HepG2 (cell line): Measurements from ENCODE around the gene METTL27. TPM values are rescaled to one million over a fixed set of nuclear protein-coding genes. Genes with fewer than 3 reads are reported as not detected.
A peak's percentile ranks its signal among the peaks of the same experiment; 100 is the strongest.

Experiments used
- HCFC1 ChIP-seq: fragments of 150-350 bp; IDR thresholded peaks from 2 replicates; pipeline ENCODE4 v1.6.1; 2014; ENCODE audit warnings: low read depth, low read length
- NFKBIZ ChIP-seq: IDR thresholded peaks from 2 replicates; pipeline ENCODE4 v1.6.1; 2018; ENCODE audit warnings: missing genetic modification reagents, missing compliant biosample characterization
- PCBP2 ChIP-seq: fragments of 200-400 bp; formaldehyde crosslinking; optimal IDR thresholded peaks from 2 replicates; pipeline ENCODE3; 2018; ENCODE audit warnings: low read length, low read depth; ENCODE audit not compliant: poor library complexity, severe bottlenecking
- PHF20 ChIP-seq: sonication (generic); formaldehyde crosslinking; IDR thresholded peaks from 2 replicates; pipeline ENCODE4 v1.5.0; 2020; ENCODE audit warnings: mild to moderate bottlenecking, missing genetic modification reagents
- POLR2A ChIP-seq, 2 experiments: IDR thresholded peaks; 2 replicates each; pipeline ENCODE4 v1.6.1; 2011; ENCODE audit warnings: low read depth in 2 of 2, low read length in 2 of 2, mild to moderate bottlenecking in 1 of 2, moderate library complexity in 1 of 2; ENCODE audit not compliant: insufficient read depth in 1 of 2
- POLR2AphosphoS2 ChIP-seq: IDR thresholded peaks from 2 replicates; pipeline ENCODE4 v1.6.1; 2011; ENCODE audit warnings: low read depth, low read length, improper control_type of control experiment
- RFXAP ChIP-seq: sonication (generic); formaldehyde crosslinking; IDR thresholded peaks from 2 replicates; pipeline ENCODE4 v1.4.0; 2020; ENCODE audit warnings: missing genetic modification reagents, borderline replicate concordance
- SNAI1 ChIP-seq: sonication (generic); formaldehyde crosslinking; IDR thresholded peaks from 2 replicates; pipeline ENCODE4 v1.5.0; 2020; ENCODE audit warnings: mild to moderate bottlenecking, missing genetic modification reagents, borderline replicate concordance
- SSRP1 ChIP-seq: IDR thresholded peaks from 2 replicates; pipeline ENCODE4 v1.6.1; 2016; ENCODE audit warnings: control low read depth
- ZNF205 ChIP-seq: IDR thresholded peaks from 2 replicates; pipeline ENCODE4 v1.6.1; 2018; ENCODE audit warnings: missing biosample characterization, missing genetic modification reagents
- ZNF232 ChIP-seq: sonication (generic); formaldehyde crosslinking; IDR thresholded peaks from 2 replicates; pipeline ENCODE4 v1.4.0; 2020; ENCODE audit warnings: missing genetic modification reagents, borderline replicate concordance
- ZNF335 ChIP-seq: sonication (generic); formaldehyde crosslinking; IDR thresholded peaks from 2 replicates; pipeline ENCODE4 v1.4.0; 2020; ENCODE audit warnings: missing genetic modification reagents
- ZNF33B ChIP-seq: sonication (generic); formaldehyde crosslinking; IDR thresholded peaks from 2 replicates; pipeline ENCODE4 v1.5.1; 2020; ENCODE audit warnings: mild to moderate bottlenecking, missing genetic modification reagents
- ZNF850 ChIP-seq: sonication (generic); formaldehyde crosslinking; conservative IDR thresholded peaks from 2 replicates; pipeline ENCODE4 v1.9.0; 2021; ENCODE audit warnings: mild to moderate bottlenecking, missing genetic modification reagents
- polyA plus RNA-seq, 8 experiments: library from polyadenylated mRNA; depleted of rRNA in 3 of 8; stranded (reverse) in 7 of 8; unstranded in 1 of 8; fragments of >200 nt; fragmentation: Illumina TruSeq in 4 of 8; extraction: Trizol in 4 of 8; gene quantifications; 2 replicates each; pipeline versions ENCODE4 v1.2.1 to v1.2.3, GENCODE V29; 2011 to 2016; ENCODE audit warnings: low read depth in 4 of 8, missing spikeins in 1 of 8, mixed read lengths in 1 of 8; ENCODE audit not compliant: insufficient read depth in 1 of 8
- total RNA-seq, 5 experiments: library from RNA; depleted of rRNA; stranded (reverse); fragments of >200 nt; fragmentation: Illumina TruSeq; extraction: Trizol; gene quantifications; 2 replicates each; pipeline ENCODE4 v1.2.3, GENCODE V29; 2016; ENCODE audit warnings: low read depth in 1 of 5
- TF ChIP-seq, protein P1 (sequence below): sonication (generic); formaldehyde crosslinking; IDR thresholded peaks from 2 replicates; pipeline ENCODE4 v1.4.0; 2020; ENCODE audit warnings: mild to moderate bottlenecking, missing genetic modification reagents, borderline replicate concordance
- TF ChIP-seq, protein P2 (sequence below): sonication (generic); formaldehyde crosslinking; IDR thresholded peaks from 2 replicates; pipeline ENCODE4 v1.8.1; 2022; ENCODE audit warnings: mild to moderate bottlenecking, missing genetic modification reagents
- TF ChIP-seq, protein P3 (sequence below): sonication (generic); formaldehyde crosslinking; IDR thresholded peaks from 2 replicates; pipeline ENCODE4 v1.4.0; 2020; ENCODE audit warnings: mild to moderate bottlenecking, missing genetic modification reagents, borderline replicate concordance
- TF ChIP-seq, protein P4 (sequence below): sonication (generic); formaldehyde crosslinking; IDR thresholded peaks from 2 replicates; pipeline ENCODE4 v1.8.0; 2023; ENCODE audit warnings: mild to moderate bottlenecking, missing genetic modification reagents
- TF ChIP-seq, protein P5 (sequence below): sonication (generic); formaldehyde crosslinking; IDR thresholded peaks from 2 replicates; pipeline ENCODE4 v1.8.0; 2022; ENCODE audit warnings: mild to moderate bottlenecking, missing genetic modification reagents, borderline replicate concordance

The METTL27 gene
- total and polyA plus RNA-seq, 2 of the 13 experiments (the other 11 are each of a cell fraction or from before 2014, with no cell fraction given): 2.0 to 3.0 TPM

DNA sequence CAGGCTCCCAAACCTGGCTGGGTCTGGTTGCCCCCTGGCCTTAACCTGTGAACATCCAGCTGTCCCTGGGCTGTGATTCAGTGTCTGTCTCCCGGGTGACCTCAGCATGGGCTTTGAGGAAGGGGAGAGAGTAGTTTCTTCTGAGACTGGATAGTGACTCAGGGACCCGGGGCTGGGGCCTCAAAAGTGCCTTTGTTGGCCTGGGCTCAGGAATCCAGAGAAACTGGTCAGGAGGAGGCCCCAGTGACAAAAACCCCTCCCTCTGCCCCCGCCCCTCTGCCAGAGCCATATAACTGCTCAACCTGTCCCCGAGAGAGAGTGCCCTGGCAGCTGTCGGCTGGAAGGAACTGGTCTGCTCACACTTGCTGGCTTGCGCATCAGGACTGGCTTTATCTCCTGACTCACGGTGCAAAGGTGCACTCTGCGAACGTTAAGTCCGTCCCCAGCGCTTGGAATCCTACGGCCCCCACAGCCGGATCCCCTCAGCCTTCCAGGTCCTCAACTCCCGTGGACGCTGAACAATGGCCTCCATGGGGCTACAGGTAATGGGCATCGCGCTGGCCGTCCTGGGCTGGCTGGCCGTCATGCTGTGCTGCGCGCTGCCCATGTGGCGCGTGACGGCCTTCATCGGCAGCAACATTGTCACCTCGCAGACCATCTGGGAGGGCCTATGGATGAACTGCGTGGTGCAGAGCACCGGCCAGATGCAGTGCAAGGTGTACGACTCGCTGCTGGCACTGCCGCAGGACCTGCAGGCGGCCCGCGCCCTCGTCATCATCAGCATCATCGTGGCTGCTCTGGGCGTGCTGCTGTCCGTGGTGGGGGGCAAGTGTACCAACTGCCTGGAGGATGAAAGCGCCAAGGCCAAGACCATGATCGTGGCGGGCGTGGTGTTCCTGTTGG is 11.4 kb downstream of the METTL27 start, which contains the start of gene CLDN4 (continued):
- TF ChIP-seq, protein P1, sequence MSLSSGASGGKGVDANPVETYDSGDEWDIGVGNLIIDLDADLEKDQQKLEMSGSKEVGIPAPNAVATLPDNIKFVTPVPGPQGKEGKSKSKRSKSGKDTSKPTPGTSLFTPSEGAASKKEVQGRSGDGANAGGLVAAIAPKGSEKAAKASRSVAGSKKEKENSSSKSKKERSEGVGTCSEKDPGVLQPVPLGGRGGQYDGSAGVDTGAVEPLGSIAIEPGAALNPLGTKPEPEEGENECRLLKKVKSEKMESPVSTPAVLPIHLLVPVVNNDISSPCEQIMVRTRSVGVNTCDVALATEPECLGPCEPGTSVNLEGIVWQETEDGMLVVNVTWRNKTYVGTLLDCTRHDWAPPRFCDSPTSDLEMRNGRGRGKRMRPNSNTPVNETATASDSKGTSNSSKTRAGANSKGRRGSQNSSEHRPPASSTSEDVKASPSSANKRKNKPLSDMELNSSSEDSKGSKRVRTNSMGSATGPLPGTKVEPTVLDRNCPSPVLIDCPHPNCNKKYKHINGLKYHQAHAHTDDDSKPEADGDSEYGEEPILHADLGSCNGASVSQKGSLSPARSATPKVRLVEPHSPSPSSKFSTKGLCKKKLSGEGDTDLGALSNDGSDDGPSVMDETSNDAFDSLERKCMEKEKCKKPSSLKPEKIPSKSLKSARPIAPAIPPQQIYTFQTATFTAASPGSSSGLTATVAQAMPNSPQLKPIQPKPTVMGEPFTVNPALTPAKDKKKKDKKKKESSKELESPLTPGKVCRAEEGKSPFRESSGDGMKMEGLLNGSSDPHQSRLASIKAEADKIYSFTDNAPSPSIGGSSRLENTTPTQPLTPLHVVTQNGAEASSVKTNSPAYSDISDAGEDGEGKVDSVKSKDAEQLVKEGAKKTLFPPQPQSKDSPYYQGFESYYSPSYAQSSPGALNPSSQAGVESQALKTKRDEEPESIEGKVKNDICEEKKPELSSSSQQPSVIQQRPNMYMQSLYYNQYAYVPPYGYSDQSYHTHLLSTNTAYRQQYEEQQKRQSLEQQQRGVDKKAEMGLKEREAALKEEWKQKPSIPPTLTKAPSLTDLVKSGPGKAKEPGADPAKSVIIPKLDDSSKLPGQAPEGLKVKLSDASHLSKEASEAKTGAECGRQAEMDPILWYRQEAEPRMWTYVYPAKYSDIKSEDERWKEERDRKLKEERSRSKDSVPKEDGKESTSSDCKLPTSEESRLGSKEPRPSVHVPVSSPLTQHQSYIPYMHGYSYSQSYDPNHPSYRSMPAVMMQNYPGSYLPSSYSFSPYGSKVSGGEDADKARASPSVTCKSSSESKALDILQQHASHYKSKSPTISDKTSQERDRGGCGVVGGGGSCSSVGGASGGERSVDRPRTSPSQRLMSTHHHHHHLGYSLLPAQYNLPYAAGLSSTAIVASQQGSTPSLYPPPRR (CRISPR knock-in tag): no peak
- TF ChIP-seq ZNF205 (0 out of 2 replicates have a peak, but pooled peaks have one; percentile 18), POLR2AphosphoS2 (no peak), ZNF33B (CRISPR knock-in tag) (no peak), SNAI1 (CRISPR knock-in tag) (0 out of 2 replicates have a peak, but pooled peaks have one; percentile 17), POLR2A (IDR thresholded peaks at IDR 0.05; ENCODE audit: insufficient read depth in 1 of 2, low read depth in 2 of 2, low read length in 2 of 2) (peak in 1 of 2 experiments; percentile 99; a peak in 2 of 4 replicates), NFKBIZ (0 out of 2 replicates have a peak, but pooled peaks have one; percentile 52), RFXAP (CRISPR knock-in tag) (no peak), ZNF335 (CRISPR knock-in tag) (peak; percentile 78), ZNF232 (CRISPR knock-in tag) (no peak), HCFC1 (no peak), PCBP2 (no peak), PHF20 (CRISPR knock-in tag) (no peak), ZNF850 (CRISPR knock-in tag) (no peak), SSRP1 (CRISPR knock-in tag) (no peak)
- TF ChIP-seq, protein P2, sequence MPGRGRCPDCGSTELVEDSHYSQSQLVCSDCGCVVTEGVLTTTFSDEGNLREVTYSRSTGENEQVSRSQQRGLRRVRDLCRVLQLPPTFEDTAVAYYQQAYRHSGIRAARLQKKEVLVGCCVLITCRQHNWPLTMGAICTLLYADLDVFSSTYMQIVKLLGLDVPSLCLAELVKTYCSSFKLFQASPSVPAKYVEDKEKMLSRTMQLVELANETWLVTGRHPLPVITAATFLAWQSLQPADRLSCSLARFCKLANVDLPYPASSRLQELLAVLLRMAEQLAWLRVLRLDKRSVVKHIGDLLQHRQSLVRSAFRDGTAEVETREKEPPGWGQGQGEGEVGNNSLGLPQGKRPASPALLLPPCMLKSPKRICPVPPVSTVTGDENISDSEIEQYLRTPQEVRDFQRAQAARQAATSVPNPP (CRISPR knock-in tag): no peak
- TF ChIP-seq, protein P3, sequence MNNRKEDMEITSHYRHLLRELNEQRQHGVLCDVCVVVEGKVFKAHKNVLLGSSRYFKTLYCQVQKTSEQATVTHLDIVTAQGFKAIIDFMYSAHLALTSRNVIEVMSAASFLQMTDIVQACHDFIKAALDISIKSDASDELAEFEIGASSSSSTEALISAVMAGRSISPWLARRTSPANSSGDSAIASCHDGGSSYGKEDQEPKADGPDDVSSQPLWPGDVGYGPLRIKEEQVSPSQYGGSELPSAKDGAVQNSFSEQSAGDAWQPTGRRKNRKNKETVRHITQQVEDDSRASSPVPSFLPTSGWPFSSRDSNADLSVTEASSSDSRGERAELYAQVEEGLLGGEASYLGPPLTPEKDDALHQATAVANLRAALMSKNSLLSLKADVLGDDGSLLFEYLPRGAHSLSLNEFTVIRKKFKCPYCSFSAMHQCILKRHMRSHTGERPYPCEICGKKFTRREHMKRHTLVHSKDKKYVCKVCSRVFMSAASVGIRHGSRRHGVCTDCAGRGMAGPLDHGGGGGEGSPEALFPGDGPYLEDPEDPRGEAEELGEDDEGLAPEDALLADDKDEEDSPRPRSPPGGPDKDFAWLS (CRISPR knock-in tag): no peak
- TF ChIP-seq, protein P4, sequence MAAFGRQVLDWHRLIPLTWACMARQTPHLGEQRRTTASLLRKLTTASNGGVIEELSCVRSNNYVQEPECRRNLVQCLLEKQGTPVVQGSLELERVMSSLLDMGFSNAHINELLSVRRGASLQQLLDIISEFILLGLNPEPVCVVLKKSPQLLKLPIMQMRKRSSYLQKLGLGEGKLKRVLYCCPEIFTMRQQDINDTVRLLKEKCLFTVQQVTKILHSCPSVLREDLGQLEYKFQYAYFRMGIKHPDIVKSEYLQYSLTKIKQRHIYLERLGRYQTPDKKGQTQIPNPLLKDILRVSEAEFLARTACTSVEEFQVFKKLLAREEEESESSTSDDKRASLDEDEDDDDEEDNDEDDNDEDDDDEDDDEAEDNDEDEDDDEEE (CRISPR knock-in tag): no peak; the same call in 1 of the 2 replicates
- TF ChIP-seq, protein P5, sequence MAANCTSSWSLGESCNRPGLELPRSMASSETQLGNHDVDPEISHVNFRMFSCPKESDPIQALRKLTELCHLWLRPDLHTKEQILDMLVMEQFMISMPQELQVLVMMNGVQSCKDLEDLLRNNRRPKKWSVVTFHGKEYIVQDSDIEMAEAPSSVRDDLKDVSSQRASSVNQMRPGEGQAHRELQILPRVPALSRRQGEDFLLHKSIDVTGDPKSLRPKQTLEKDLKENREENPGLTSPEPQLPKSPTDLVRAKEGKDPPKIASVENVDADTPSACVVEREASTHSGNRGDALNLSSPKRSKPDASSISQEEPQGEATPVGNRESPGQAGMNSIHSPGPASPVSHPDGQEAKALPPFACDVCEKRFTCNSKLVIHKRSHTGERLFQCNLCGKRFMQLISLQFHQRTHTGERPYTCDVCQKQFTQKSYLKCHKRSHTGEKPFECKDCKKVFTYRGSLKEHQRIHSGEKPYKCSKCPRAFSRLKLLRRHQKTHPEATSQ (CRISPR knock-in tag): 0 out of 2 replicates have a peak, but pooled peaks have one; percentile 63
